ENCODE measurements around the gene DOK4. TPM values are rescaled to one million over a fixed set of nuclear protein-coding genes. Genes with fewer than 3 reads are reported as not detected.

The DOK4 gene
- total RNA-seq, 1 experiment from 2014 or later, result 14.4 TPM

- peak overlapping the region; percentile 37 to 77 for H3K4me3 ChIP-seq (replicated peaks in 1 of 2; ENCODE audit: low read depth in 1 of 2, low read length in 2 of 2)
- ATAC-seq, result 0 out of 2 replicates have a peak, but pooled peaks have one; percentile 4
- peak overlapping the region; percentile 81 for H3K4me2 ChIP-seq (ENCODE audit: low read length)
- H3K27ac ChIP-seq (ENCODE audit: low read depth, low read length), result 0 out of 2 replicates have a peak overlapping the region, but pooled peaks have one; percentile 4
- POLR2A ChIA-PET, result interaction anchor here (0.8 to 1.1 kb wide), 2 partner anchors 13 to 40 kb away, joined by 4 to 5 read pairs; partner anchors contain the start of genes CIAPIN1 and COQ9
- H3K36me3 ChIP-seq (ENCODE audit: control insufficient read depth in 1 of 2, insufficient read depth in 2 of 2, low read length in 2 of 2), result no peaks in the 10 kb centered on the region
- H3K9me2 ChIP-seq (ENCODE audit: insufficient read depth), result no peaks in the 10 kb centered on the region
- H3K4me1 ChIP-seq (ENCODE audit: control insufficient read depth in 1 of 2, insufficient read depth in 2 of 2, low read length in 2 of 2), result peaks cover 0 to 21% of the 10 kb centered on the region in 2 experiments
- CTCF ChIA-PET, result interaction anchor here (1.8 kb wide), 1 partner anchor 25 kb away, joined by 6 read pairs; the partner anchor contains the start of gene POLR2C
- H3K9ac ChIP-seq (ENCODE audit: low read length), result peak overlapping the region; percentile 17; the same call in 1 of the 2 replicates
- no TSS peak for BruUV-seq (replicated peaks)
- no peaks in the 10 kb centered on the region for H4K20me1 ChIP-seq (ENCODE audit: insufficient read depth)
- H3K9me3 ChIP-seq (ENCODE audit: control insufficient read depth in 1 of 2, insufficient read depth in 1 of 2, low read depth in 1 of 2, low read length in 2 of 2), result no peaks in the 10 kb centered on the region
- peak overlapping the region; percentile 74 for H2AFZ ChIP-seq (ENCODE audit: low read depth, low read length, poor library complexity, severe bottlenecking)
- intact Hi-C loops (cut with micrococcal nuclease), result loop anchor here (5.0 kb wide), 1 partner anchor 50 kb away; the partner anchor contains the start of gene CCDC102A
- DNase-seq (ENCODE audit: low read depth, low spot score), result no peak
- H3K79me2 ChIP-seq (ENCODE audit: insufficient read depth, low read length), result no peaks in the 10 kb centered on the region
- H3K27me3 ChIP-seq (ENCODE audit: insufficient read depth, low read length), result no peaks in the 10 kb centered on the region
- 0 out of 2 replicates have a peak, but pooled peaks have one; percentile 27 for TF ChIP-seq SIN3A (IDR thresholded peaks at IDR 0.05; ENCODE audit: low read depth)
- 0 out of 2 replicates have a peak, but pooled peaks have one; percentile 0 for TF ChIP-seq ZFX (IDR thresholded peaks at IDR 0.05)
- TF ChIP-seq RAD21 (IDR thresholded peaks at IDR 0.05; ENCODE audit: low read depth), result no peak
- RAD21 ChIA-PET (ENCODE audit: low non-redundant PET in 1 of 2, low total read pairs in 2 of 2, uncharacterized antibody in 2 of 2, unreplicated experiment in 2 of 2), result interaction anchor here in 1 of 2 experiments (0.7 kb wide), 1 partner anchor 547 kb away, joined by 6 read pairs; no protein-coding TSS in a partner anchor
Measured at GRCh38 chr16:57486858-57487834, 853 bp upstream of the DOK4 start.

- peak overlapping the region; percentile 71; the same call in 1 of the 2 replicates for H3K27ac ChIP-seq (ENCODE audit: low read depth, low read length)
- H3K4me2 ChIP-seq (ENCODE audit: low read length), result peak overlapping the region; percentile 95
- no peaks in the 10 kb centered on the region for H4K20me1 ChIP-seq (ENCODE audit: insufficient read depth)
- H3K36me3 ChIP-seq (ENCODE audit: control insufficient read depth in 1 of 2, insufficient read depth in 2 of 2, low read length in 2 of 2), result no peaks in the 10 kb centered on the region
- peak overlapping the region; percentile 77 for H3K9ac ChIP-seq (ENCODE audit: low read length)
- ATAC-seq, result no peak
- ChIA-PET POLR2A (interaction anchor here (1.6 kb wide), 1 partner anchor 13 kb away, joined by 3 read pairs; no protein-coding TSS in a partner anchor), CTCF (no interaction called here), RAD21 (ENCODE audit: low non-redundant PET in 1 of 2, low total read pairs in 2 of 2, uncharacterized antibody in 2 of 2, unreplicated experiment in 2 of 2) (no interaction called here)
- H3K27me3 ChIP-seq (ENCODE audit: insufficient read depth, low read length), result no peaks in the 10 kb centered on the region
- H3K9me3 ChIP-seq (ENCODE audit: control insufficient read depth in 1 of 2, insufficient read depth in 1 of 2, low read depth in 1 of 2, low read length in 2 of 2), result no peaks in the 10 kb centered on the region
- BruUV-seq (replicated peaks), result TSS peak; percentile 44
- H2AFZ ChIP-seq (ENCODE audit: low read depth, low read length, poor library complexity, severe bottlenecking), result no peak overlapping the region
- peak overlapping the region; percentile 72 to 77 for H3K4me3 ChIP-seq (replicated peaks in 1 of 2; ENCODE audit: low read depth in 1 of 2, low read length in 2 of 2)
- intact Hi-C loops (cut with micrococcal nuclease), result loop anchor here (5.0 kb wide), 1 partner anchor 52 kb away; the partner anchor contains the start of gene CCDC102A
- peaks cover 2 to 26% of the 10 kb centered on the region in 2 experiments for H3K4me1 ChIP-seq (ENCODE audit: control insufficient read depth in 1 of 2, insufficient read depth in 2 of 2, low read length in 2 of 2)
- no peak for TF ChIP-seq SIN3A (IDR thresholded peaks at IDR 0.05; ENCODE audit: low read depth)
- no peak for DNase-seq (ENCODE audit: low read depth, low spot score)
- H3K79me2 ChIP-seq (ENCODE audit: insufficient read depth, low read length), result no peaks in the 10 kb centered on the region
- no peaks in the 10 kb centered on the region for H3K9me2 ChIP-seq (ENCODE audit: insufficient read depth)
Measured at GRCh38 chr16:57485091-57485915, 990 bp downstream of the DOK4 start.
